Astrocyte (in vitro differentiated cells and primary cell): Measurements from ENCODE around the gene ATF6.

Experiments
- EZH2 ChIP-seq: IDR thresholded peaks from 2 replicates; pipeline ENCODE4 v1.6.1; 2012; ENCODE audit warnings: mild to moderate bottlenecking, low read length, inconsistent platforms; ENCODE audit not compliant: insufficient read depth
- TF ChIP-seq, protein P1 (sequence below): IDR thresholded peaks from 2 replicates; pipeline ENCODE4 v1.5.1; 2011; ENCODE audit warnings: low read depth, mild to moderate bottlenecking, inconsistent platforms, low read length, moderate library complexity; ENCODE audit not compliant: insufficient read depth

GRCh38 chr1:161941726-161942436 is 175.8 kb downstream of the ATF6 start:
- TF ChIP-seq, protein P1, sequence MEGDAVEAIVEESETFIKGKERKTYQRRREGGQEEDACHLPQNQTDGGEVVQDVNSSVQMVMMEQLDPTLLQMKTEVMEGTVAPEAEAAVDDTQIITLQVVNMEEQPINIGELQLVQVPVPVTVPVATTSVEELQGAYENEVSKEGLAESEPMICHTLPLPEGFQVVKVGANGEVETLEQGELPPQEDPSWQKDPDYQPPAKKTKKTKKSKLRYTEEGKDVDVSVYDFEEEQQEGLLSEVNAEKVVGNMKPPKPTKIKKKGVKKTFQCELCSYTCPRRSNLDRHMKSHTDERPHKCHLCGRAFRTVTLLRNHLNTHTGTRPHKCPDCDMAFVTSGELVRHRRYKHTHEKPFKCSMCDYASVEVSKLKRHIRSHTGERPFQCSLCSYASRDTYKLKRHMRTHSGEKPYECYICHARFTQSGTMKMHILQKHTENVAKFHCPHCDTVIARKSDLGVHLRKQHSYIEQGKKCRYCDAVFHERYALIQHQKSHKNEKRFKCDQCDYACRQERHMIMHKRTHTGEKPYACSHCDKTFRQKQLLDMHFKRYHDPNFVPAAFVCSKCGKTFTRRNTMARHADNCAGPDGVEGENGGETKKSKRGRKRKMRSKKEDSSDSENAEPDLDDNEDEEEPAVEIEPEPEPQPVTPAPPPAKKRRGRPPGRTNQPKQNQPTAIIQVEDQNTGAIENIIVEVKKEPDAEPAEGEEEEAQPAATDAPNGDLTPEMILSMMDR: no peak
- TF ChIP-seq EZH2: no peak
